Measurements from ENCODE around the gene IL22RA2.

- TF ChIP-seq CTCF (IDR thresholded peaks at IDR 0.05; ENCODE audit: borderline replicate concordance, extremely low read depth, low read length, poor library complexity, severe bottlenecking) (no peak), EZH2 (IDR thresholded peaks at IDR 0.05; ENCODE audit: borderline replicate concordance, low read depth, low read length, severe bottlenecking) (no peak)
These were observed 7.0 kb downstream of the IL22RA2 start for GRCh38 chr6:137166247-137167098.
